Adipocyte (in vitro differentiated cells): ENCODE measurements around the gene TBCCD1.
"Not testable (repeated sequence)": the region's sequence is repeated elsewhere in the genome, so short reads cannot be mapped to it uniquely, and the experiment has no call there.

ENCODE experiments used
- DNase-seq: peaks from one replicate; pipeline ENCODE4 v3.0.0-alpha.2; 2015; ENCODE audit warnings: low read depth
- H3K27me3 ChIP-seq: replicated peaks from 2 replicates; pipeline ENCODE4 v1.7.0; 2013; ENCODE audit warnings: mild to moderate bottlenecking, low read length, moderate library complexity; ENCODE audit not compliant: control insufficient read depth, insufficient read depth
- H3K36me3 ChIP-seq: 2 replicates; pipeline ENCODE4 v1.7.0; 2013; ENCODE audit warnings: low read length, mild to moderate bottlenecking, moderate library complexity; ENCODE audit not compliant: control insufficient read depth, insufficient read depth, severe bottlenecking
- H3K4me1 ChIP-seq: 2 replicates; pipeline ENCODE4 v1.7.0; 2013; ENCODE audit warnings: mild to moderate bottlenecking, low read length, moderate library complexity; ENCODE audit not compliant: control insufficient read depth, insufficient read depth
- H3K4me3 ChIP-seq: 2 replicates; pipeline ENCODE4 v1.7.0; 2013; ENCODE audit warnings: mild to moderate bottlenecking, low read length, moderate library complexity
- H3K9ac ChIP-seq: 2 replicates; pipeline ENCODE4 v1.7.0; 2013; ENCODE audit warnings: mild to moderate bottlenecking, low read length, moderate library complexity
- H3K9me3 ChIP-seq: 2 replicates; pipeline ENCODE4 v1.7.0; 2013; ENCODE audit warnings: mild to moderate bottlenecking, low read length, moderate library complexity; ENCODE audit not compliant: control insufficient read depth

Gene TBCCD1

DNA sequence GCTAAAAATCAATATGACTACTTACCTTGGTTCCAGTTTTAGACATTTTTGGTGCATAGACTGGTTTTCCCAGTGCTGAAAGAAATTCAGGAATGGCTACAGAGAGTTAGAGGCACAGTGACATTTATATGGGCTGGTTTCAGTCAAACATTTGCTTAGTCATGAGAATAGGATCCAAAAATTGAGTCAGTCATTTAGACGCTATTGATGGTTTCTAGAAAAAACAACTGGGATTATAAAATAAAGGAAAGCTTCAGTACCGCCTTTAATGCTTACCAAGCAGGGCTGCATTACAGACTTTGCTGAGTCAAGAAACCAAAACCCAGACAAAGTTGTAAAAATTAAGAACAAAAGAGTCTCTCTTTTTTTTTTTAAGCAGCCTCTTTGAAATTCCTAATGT is 22.9 kb downstream of the TBCCD1 start, which contains the start of gene CRYGS:
Gene CRYGS, minus strand, starts transcription at position 100 of the 400 bp plus-strand sequence. Its CDS starts 54 bp downstream, at position 46.
- H3K4me1 ChIP-seq, result peaks cover 20% of the 10 kb centered on the region
- H3K9me3 ChIP-seq, result no peaks in the 10 kb centered on the region
- no peak within 1 kb of the TSS for H3K9ac ChIP-seq
- peaks cover 11% of the 10 kb centered on the region for H3K36me3 ChIP-seq
- DNase-seq, result peak; percentile 13
- H3K4me3 ChIP-seq, result no peak within 1 kb of the TSS
- no peaks in the 10 kb centered on the region for H3K27me3 ChIP-seq

DNA sequence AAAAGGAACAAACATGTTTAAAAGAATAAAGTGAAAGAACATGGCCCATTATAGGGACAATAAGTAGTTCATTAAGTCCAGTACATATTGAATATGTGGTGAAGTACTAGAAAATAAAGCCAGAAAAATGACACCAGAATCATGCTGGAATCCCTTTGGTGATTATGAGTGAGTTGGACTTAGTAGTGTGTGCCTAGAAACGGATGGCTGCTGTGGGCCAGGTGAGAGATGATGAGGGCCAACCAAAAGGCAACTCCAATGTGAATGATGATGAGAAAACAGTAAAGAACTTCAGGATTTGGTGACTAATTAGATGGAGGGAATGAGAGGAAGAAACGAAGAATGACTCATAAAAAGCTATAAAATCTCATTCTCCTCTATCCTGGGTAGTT is 26.3 kb downstream of the TBCCD1 start:
- Histone ChIP-seq H3K4me1 (peaks cover 30% of the 10 kb centered on the region), H3K9me3 (no peaks in the 10 kb centered on the region), H3K9ac (no peak overlapping the region), H3K36me3 (peaks cover 8% of the 10 kb centered on the region), H3K4me3 (no peak overlapping the region), H3K27me3 (no peaks in the 10 kb centered on the region)
- no peak for DNase-seq

DNA sequence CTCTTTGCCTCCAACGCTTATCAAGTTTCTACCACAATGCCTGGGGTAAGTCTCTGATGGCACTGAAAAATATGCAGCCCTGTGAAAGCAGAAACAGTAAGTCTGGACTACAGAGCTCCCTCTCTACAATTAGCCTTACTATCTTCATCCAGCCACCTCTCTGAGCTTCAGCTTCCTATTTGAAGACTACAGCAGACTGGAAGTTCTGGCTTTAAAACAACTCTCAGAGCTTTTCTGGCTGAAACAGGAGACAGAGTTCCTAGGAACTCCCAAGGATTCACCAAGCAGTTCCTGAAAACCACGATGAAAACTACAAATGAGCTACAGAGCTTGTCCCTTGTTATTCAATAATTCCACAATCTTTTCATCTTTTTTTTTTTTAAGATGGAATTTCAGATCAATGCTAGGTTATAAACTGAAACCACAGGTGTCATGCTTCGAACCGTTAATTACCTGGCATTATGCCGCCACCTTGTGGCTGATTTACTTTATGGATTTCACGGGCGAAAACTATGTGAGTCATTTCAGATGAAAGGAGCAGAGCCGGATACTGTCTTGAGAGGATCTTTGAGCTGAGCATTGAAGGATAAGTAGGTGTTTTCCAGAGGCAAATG is 26.8 kb downstream of the TBCCD1 start:
- Histone ChIP-seq H3K9me3 (no peaks in the 10 kb centered on the region), H3K9ac (no peak overlapping the region), H3K4me3 (no peak overlapping the region), H3K27me3 (no peaks in the 10 kb centered on the region), H3K36me3 (peaks cover 8% of the 10 kb centered on the region), H3K4me1 (peaks cover 30% of the 10 kb centered on the region)
- peak; percentile 89 for DNase-seq

DNA sequence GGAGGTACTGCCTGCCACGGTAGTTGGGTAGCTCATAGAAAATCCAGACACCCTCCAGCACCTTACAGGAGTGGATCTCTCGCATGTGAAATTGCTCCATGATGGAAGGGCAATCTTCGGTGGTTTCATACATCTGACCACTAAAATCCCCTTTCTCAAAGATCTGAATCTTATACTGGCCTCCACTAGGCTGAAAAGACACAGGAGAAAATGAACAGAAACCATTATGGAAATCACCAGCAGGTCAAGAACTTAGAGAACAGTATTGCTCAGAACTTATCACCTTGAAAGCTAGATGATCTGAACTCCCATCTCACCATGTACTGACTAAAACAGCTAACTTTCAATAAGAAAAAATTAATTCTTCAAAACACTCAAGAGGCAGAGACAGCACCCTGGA is 28.4 kb downstream of the TBCCD1 start:
- no peaks in the 10 kb centered on the region for H3K9me3 ChIP-seq
- peaks cover 8% of the 10 kb centered on the region for H3K36me3 ChIP-seq
- H3K9ac ChIP-seq, result no peak overlapping the region
- no peak overlapping the region for H3K4me3 ChIP-seq
- H3K27me3 ChIP-seq, result no peaks in the 10 kb centered on the region
- peaks cover 19% of the 10 kb centered on the region for H3K4me1 ChIP-seq
- no peak for DNase-seq

DNA sequence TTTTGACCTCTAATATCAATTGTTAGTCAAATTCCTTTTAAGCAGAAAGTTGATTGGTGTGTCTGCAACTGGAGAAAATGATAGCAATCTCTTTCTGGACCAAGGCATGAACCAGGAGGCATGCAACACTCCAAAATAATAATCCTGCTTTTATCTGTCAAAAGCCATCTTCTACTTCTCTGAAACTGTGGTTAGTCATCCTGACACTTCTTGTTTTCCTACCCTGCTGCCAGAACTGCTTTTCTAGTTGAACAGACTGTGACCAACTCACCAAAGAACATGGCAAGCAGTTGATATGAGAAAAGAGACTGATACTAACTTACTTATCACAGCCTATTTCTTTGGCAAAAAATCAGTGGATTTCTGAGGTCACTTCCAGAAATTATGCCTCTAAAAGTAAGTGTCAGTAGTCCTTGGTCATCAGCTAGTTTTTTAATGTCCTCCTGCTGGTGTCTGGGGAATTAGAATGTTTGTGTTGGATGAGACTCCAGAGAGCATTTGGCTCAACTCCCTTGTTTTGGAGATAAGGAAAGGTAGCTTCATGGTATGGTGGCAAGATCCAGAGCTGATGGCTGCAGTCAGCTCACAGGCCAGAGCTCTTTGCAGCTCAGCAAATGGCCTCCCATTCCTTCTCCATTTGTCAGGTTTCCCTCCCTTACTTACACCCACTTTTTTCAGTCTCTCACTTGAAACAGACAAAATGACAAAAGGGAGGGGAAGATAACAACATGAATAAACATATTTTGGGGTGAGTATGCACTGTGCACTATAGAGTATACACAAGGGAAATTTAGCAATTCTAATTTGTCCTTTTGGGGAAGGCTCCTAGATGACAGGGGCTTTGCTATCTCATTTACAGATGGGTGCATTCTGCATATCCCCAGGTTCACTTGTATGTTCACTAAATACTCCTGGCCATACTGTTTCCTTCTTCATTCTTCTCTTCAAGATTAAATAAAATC is 30.0 kb downstream of the TBCCD1 start:
- H3K27me3 ChIP-seq, result no peaks in the 10 kb centered on the region
- peaks cover 8% of the 10 kb centered on the region for H3K36me3 ChIP-seq
- no peak overlapping the region for H3K4me3 ChIP-seq
- peaks cover 14% of the 10 kb centered on the region for H3K4me1 ChIP-seq
- no peak overlapping the region for H3K9ac ChIP-seq
- peak; percentile 7 for DNase-seq
- H3K9me3 ChIP-seq, result no peaks in the 10 kb centered on the region

DNA sequence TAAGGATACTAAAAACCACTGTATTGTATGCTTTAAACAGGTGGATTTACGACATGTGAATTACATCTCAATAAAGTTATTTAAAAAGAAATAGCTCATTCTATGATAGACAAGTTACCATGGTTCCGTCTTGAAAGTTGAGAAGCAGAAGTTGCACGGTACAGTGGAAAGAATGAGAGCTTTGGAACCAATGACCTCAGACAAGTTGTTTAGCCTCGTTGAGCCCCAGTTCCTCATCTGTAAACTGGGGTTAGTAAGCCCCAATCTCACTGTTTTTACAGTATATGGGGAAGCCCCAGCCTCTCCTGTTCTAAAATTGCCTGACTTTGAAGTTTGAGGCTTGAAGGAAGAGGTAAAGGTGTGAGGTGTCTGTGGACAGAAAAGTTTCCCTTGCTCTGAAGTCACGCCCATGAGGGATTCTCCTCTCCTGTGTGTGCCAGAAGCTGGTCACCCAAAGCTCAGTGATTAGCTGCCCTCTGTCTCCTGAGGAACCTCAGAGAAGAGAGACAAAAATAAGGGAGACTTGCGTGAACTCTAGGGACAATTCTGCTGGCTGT is 32.9 kb downstream of the TBCCD1 start:
- H3K4me1 ChIP-seq, result peaks cover 9% of the 10 kb centered on the region

DNA sequence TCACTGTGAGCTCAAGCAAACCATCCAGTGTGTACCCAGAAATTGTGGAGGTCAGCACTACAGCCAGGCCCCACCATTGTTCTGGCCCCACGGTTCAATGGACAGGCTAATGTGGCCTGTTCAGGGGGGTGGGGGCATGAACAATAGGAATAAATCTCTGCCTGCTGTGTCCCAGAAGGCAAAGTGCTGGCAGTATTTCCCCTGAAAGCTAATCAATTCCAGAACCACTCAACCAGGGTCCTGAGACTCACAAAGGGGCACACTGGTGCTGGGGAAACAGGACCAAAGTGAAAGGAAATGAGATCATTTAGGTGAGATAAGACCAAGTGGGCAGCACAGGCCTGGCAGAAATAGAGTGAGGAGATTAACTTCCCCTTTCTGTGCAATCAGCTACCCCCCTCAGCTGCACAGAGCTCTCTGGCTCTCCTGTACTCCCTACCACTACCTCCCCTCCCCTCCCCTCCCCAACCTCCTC is 34.5 kb downstream of the TBCCD1 start:
- Histone ChIP-seq H3K9ac (no peak overlapping the region), H3K27me3 (no peaks in the 10 kb centered on the region), H3K4me3 (no peak overlapping the region), H3K36me3 (peaks cover 2% of the 10 kb centered on the region), H3K4me1 (peaks cover 9% of the 10 kb centered on the region), H3K9me3 (no peaks in the 10 kb centered on the region)
- DNase-seq, result no peak

More for the DNA sequence above, 32.9 kb downstream of the TBCCD1 start:
- H3K27me3 ChIP-seq, result no peaks in the 10 kb centered on the region
- no peak overlapping the region for H3K4me3 ChIP-seq
- peaks cover 10% of the 10 kb centered on the region for H3K36me3 ChIP-seq
- no peak for DNase-seq
- no peaks in the 10 kb centered on the region for H3K9me3 ChIP-seq
- no peak overlapping the region for H3K9ac ChIP-seq

DNA sequence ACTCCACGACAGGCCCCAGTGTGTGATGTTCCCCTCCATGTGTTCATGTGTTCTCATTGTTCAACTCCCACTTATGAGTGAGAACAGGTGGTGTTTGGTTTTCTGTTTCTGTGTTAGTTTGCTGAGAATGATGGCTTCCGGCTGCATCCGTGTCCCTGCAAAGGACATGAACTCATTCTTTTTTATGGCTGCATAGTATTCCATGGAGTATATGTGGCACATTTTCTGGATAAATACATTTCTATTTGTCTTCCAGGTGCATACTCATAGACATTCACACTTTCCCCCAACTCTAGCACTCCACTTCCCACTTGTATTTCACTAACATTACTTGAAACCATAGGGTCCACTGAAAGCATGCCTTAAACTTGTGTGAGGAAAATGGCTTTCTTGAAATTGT is 35.4 kb downstream of the TBCCD1 start:
- H3K27me3 ChIP-seq, H3K4me3 ChIP-seq, H3K36me3 ChIP-seq, H3K9ac ChIP-seq, H3K9me3 ChIP-seq, H3K4me1 ChIP-seq, DNase-seq: not testable (repeated sequence)

DNA sequence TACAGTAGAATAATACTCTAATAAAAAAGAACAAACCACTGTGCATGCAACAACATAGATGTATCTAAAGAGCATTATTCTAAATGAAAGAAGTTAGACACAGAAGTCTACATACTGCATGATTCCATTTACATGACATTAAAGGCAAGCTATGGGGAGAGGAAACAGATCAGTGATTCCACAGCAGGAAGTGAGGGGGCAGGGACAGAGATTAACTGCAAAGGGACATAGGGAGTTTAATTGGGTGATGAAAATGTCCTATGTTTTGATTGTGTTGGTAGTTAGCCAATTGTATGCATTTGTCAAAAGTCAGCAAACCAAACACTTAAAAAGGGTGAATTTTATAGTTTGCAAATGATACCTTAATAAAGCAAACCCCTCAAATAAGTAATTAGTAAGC is 36.7 kb downstream of the TBCCD1 start:
- DNase-seq, result no peak
- peaks cover 2% of the 10 kb centered on the region for H3K27me3 ChIP-seq
- H3K9me3 ChIP-seq, result no peaks in the 10 kb centered on the region
- H3K9ac ChIP-seq, result no peak overlapping the region
- peaks cover 2% of the 10 kb centered on the region for H3K36me3 ChIP-seq
- H3K4me3 ChIP-seq, result no peak overlapping the region
- H3K4me1 ChIP-seq, result peaks cover 10% of the 10 kb centered on the region

DNA sequence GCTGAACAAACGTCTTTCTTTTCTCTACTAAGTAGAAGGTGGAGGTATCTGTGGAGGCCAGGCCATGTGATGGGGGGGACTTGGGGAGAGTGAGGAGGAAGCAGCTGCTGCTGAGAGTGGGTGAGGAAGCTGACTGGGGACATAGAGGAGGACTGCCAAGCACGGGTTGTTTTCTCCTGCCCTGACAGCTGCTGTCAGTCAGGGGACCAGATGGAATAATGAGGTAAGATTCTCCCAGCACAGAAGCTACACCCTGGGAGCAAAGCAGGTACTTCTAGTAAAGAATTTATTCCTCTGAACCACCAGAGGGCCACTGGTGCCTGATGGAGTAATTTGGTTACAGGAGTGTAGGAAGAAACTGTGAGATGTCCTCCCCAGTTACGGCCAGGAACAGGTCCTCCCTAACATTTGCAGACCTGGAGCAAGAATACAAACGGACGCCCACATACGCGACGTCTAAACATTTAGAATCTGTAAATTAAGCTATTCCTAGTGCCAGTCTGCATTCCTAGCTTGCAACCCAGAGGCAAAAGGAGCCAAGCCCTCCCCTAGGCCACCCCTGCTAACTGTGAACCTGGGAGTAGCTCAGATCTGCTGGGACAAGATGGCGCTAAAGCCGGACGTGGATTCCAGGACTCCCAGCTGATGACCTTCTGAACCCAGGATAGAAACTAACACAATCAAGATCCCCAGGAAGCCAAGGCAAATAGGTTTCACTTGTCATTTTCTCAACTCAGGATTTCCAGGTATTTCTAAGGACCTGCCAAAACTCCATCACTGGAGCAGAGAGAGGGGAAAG is 37.7 kb downstream of the TBCCD1 start:
- no peak for DNase-seq
- Histone ChIP-seq H3K4me1 (peaks cover 11% of the 10 kb centered on the region), H3K27me3 (peaks cover 10% of the 10 kb centered on the region), H3K36me3 (peaks cover 2% of the 10 kb centered on the region), H3K9me3 (no peaks in the 10 kb centered on the region), H3K9ac (no peak overlapping the region), H3K4me3 (no peak overlapping the region)

DNA sequence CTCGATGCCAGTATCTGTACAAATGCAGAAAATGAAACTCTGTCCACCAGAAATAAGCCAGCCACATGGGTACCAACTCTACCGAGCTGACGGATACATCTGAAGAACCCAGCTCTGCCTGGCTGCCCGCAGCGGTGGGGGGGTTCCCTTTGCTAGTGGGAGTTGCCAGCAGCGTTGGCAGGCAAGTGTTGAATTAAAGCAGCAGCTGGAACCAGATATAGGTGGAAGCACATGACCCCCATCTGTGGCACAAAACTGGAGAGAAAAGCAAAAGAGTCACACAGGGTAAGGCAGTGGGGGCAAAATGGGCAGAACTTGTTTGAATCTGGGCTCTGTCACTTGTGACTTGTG is 40.9 kb downstream of the TBCCD1 start:
- no peaks in the 10 kb centered on the region for H3K9me3 ChIP-seq
- no peak overlapping the region for H3K4me3 ChIP-seq

More for the DNA sequence above, 40.9 kb downstream of the TBCCD1 start:
- no peak for DNase-seq
- H3K36me3 ChIP-seq, result no peaks in the 10 kb centered on the region
- no peak overlapping the region for H3K9ac ChIP-seq
- peaks cover 30% of the 10 kb centered on the region for H3K27me3 ChIP-seq
- peaks cover 11% of the 10 kb centered on the region for H3K4me1 ChIP-seq
